ENCODE measurements around the gene HDAC10.

The HDAC10 gene

GRCh38 chr22:50222508-50222907 is 28.6 kb downstream of the HDAC10 start:
- in situ Hi-C loops (cut with HindIII; ENCODE audit: low pct_ligation_motif_present, low sequenced_read_pairs), result no loop called here
- Histone ChIP-seq H3K27me3 (replicated peaks) (no peaks in the 10 kb centered on the region), H3K36me3 (replicated peaks) (peaks cover 70% of the 10 kb centered on the region), H3K27ac (no peak overlapping the region), H3K4me3 (ENCODE audit: low read depth, low read length) (no peak overlapping the region)
- TF ChIP-seq CTCF (IDR thresholded peaks at IDR 0.05; ENCODE audit: low read depth, low read length, missing control alignments), result no peak
- no peak for DNase-seq

- Histone ChIP-seq H3K4me3 (ENCODE audit: low read depth, low read length) (no peak overlapping the region), H3K27me3 (replicated peaks) (no peaks in the 10 kb centered on the region), H3K36me3 (replicated peaks) (peaks cover 75% of the 10 kb centered on the region), H3K27ac (no peak overlapping the region)
- TF ChIP-seq CTCF (IDR thresholded peaks at IDR 0.05; ENCODE audit: low read depth, low read length, missing control alignments), result no peak
- no peak for DNase-seq
- in situ Hi-C loops (cut with HindIII; ENCODE audit: low pct_ligation_motif_present, low sequenced_read_pairs), result no loop called here
Measured at GRCh38 chr22:50221410-50222300, 29.4 kb downstream of the HDAC10 start.

- TF ChIP-seq CTCF (IDR thresholded peaks at IDR 0.05; ENCODE audit: low read depth, low read length, missing control alignments), result no peak
- Histone ChIP-seq H3K4me3 (ENCODE audit: low read depth, low read length) (no peak overlapping the region), H3K27ac (no peak overlapping the region), H3K27me3 (replicated peaks) (no peaks in the 10 kb centered on the region), H3K36me3 (replicated peaks) (peaks cover 75% of the 10 kb centered on the region)
- in situ Hi-C loops (cut with HindIII; ENCODE audit: low pct_ligation_motif_present, low sequenced_read_pairs), result no loop called here
- DNase-seq, result no peak
Measured at GRCh38 chr22:50220603-50221409, 30.3 kb downstream of the HDAC10 start.

GRCh38 chr22:50219800-50220602 is 31.1 kb downstream of the HDAC10 start:
- no peak overlapping the region for H3K4me3 ChIP-seq (ENCODE audit: low read depth, low read length)
- no peak for TF ChIP-seq CTCF (IDR thresholded peaks at IDR 0.05; ENCODE audit: low read depth, low read length, missing control alignments)
- no peak for DNase-seq
- in situ Hi-C loops (cut with HindIII; ENCODE audit: low pct_ligation_motif_present, low sequenced_read_pairs), result no loop called here
- H3K27ac ChIP-seq, result no peak overlapping the region
- no peaks in the 10 kb centered on the region for H3K27me3 ChIP-seq (replicated peaks)
- peaks cover 70% of the 10 kb centered on the region for H3K36me3 ChIP-seq (replicated peaks)

GRCh38 chr22:50218996-50219727 is 31.9 kb downstream of the HDAC10 start:
- no peaks in the 10 kb centered on the region for H3K27me3 ChIP-seq (replicated peaks)
- no peak for TF ChIP-seq CTCF (IDR thresholded peaks at IDR 0.05; ENCODE audit: low read depth, low read length, missing control alignments)
- peaks cover 73% of the 10 kb centered on the region for H3K36me3 ChIP-seq (replicated peaks)
- in situ Hi-C loops (cut with HindIII; ENCODE audit: low pct_ligation_motif_present, low sequenced_read_pairs), result no loop called here
- DNase-seq, result peak; percentile 48
- H3K4me3 ChIP-seq (ENCODE audit: low read depth, low read length), result no peak overlapping the region
- H3K27ac ChIP-seq, result no peak overlapping the region
